Mesenteric fat pad (tissue), 1 donor: ENCODE measurements around the gene UCKL1. TPM values are rescaled to one million over a fixed set of nuclear protein-coding genes. Genes with fewer than 3 reads are reported as not detected.

Source experiments
- DNase-seq: peaks from one replicate; pipeline ENCODE4 v3.0.0-alpha.2; 2020; ENCODE audit warnings: low spot score
- microRNA-seq: library from miRNA; unstranded; fragments of <30 nt; microRNA quantifications from one replicate; pipeline ENCODE4 v1.2.0, GENCODE V29; 2020; ENCODE audit warnings: borderline number of aligned reads
- total RNA-seq: library from RNA; stranded (reverse); fragmentation: NEBNext Ultra II Directional; extraction: Animal tissue kit (Norgen Biotek cat#: 25700); gene quantifications from one replicate; pipeline ENCODE4 v1.2.1, GENCODE V29; 2021
- donor health status: DM: yes; HTN: yes; CAD: no.

The UCKL1 gene
- total RNA-seq, 1 donor from 2014 or later, result 36.0 TPM

DNA sequence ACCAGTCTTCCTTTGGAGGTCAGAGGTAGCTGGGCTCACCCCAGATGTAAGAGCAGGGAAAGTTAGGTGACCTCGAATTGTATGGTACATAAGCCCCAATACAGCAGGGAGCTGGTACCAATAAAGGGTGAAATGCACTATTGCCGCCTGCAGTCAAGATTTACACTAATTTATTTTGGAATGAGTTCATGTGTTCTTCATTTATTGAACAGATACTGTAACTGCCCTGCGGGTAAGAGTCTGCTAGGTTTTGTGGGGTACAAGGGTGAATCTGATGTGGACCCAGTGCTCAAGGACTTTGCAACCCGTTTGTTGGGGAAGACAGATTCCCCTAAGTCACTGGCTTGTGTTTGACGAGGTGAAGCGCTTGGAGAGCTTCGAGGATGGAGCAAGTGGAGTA lies 63.8 kb downstream of the UCKL1 start:
- DNase-seq, result no peak

- no peak for DNase-seq
Observed at GRCh38 chr20:63891061-63892002, 64.9 kb downstream of the UCKL1 start.

DNA sequence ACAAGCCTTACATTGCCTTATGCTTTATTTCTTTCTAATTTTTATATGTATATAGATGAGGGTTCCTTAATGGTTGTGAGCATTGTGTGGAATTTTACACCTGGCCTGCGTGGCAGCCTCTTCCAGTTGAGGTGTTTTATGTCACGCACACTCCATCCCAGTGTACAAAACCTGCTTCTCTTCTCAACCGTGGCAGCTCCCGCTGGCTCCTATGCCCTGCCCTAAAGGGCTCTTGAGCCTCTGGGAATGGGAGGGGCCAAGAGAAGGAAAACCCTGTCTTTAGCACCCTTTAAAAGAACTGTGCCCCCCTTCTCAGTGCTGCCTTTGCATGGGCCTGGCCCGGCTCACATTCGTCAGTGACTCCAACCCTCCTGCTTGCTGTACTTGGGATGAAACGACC lies 65.6 kb downstream of the UCKL1 start:
- no peak for DNase-seq

DNA sequence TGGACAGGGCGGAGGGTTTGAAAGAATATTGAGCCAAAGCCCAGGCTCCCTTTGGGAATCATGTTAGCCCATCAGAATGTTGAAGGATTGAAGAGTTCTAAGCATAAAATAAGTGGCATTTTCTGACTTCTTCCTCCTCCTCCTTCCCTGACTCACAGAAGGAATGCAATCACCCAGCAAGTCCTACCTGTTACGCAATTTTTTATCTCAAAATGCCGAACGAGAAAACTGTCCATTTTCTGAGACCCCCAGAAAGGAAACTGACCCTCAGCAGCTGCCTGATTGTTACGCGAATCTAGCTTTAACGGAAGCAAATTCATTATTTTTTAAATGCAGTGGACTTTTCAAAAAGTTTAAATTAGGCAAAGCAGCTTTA lies 66.0 kb downstream of the UCKL1 start:
- DNase-seq, result no peak

Small RNA genes lying within 50 kb of the gene (microRNA-seq; reads per million reads assigned to microRNA genes)
- gene MIR1914 (not detected), gene MIR647 (not detected), gene MIR941-1 (not detected), gene MIR941-2 (not detected), gene MIR941-3 (not detected), gene MIR941-4 (not detected), gene MIR941-5 (not detected)

Other genes with a start within 250 kb of the UCKL1 start
- 47.3 TPM for gene ARFRP1, start 248.4 kb downstream of the UCKL1 start, total RNA-seq
- gene ZGPAT, start 248.4 kb downstream of the UCKL1 start, total RNA-seq, result 26.7 TPM
- gene LIME1, start 219.8 kb downstream of the UCKL1 start, total RNA-seq, result 6.5 TPM
- 62.0 TPM for gene SLC2A4RG, start 216.6 kb downstream of the UCKL1 start, total RNA-seq
- gene ZBTB46, start 125.2 kb downstream of the UCKL1 start, total RNA-seq, result 34.7 TPM
- not detected for gene ABHD16B, start 94.9 kb downstream of the UCKL1 start, total RNA-seq
- gene TPD52L2, start 91.1 kb downstream of the UCKL1 start, total RNA-seq, result 114 TPM
- 50.5 TPM for gene DNAJC5, start 61.3 kb downstream of the UCKL1 start, total RNA-seq
- gene ZNF512B, start 13.5 kb upstream of the UCKL1 start, total RNA-seq, result 18.7 TPM
- gene SAMD10, start 23.2 kb upstream of the UCKL1 start, total RNA-seq, result 2.9 TPM
- 46.3 TPM for gene PRPF6, start 24.7 kb upstream of the UCKL1 start, total RNA-seq
- 0.74 TPM for gene C20orf204, start 79.8 kb upstream of the UCKL1 start, total RNA-seq
- gene SOX18, start 93.2 kb upstream of the UCKL1 start, total RNA-seq, result 70.5 TPM
- gene TCEA2, start 106.8 kb upstream of the UCKL1 start, total RNA-seq, result 42.5 TPM
- gene RGS19, start 123.1 kb upstream of the UCKL1 start, total RNA-seq, result 29.0 TPM
- 1.3 TPM for gene OPRL1, start 123.7 kb upstream of the UCKL1 start, total RNA-seq
- gene LKAAEAR1, start 128.0 kb upstream of the UCKL1 start, total RNA-seq, result not detected
- not detected for gene NPBWR2, start 151.1 kb upstream of the UCKL1 start, total RNA-seq
- gene MYT1, start 208.0 kb upstream of the UCKL1 start, total RNA-seq, result not detected